ENCODE data around the gene GNPDA1. TPM values are rescaled to one million over a fixed set of nuclear protein-coding genes. Genes with fewer than 3 reads are reported as not detected.

The GNPDA1 gene
- polyA plus RNA-seq, 1 donor (not counting 4 experiments of a cell fraction or from before 2014, with no cell fraction given): 18.0 TPM

DNA sequence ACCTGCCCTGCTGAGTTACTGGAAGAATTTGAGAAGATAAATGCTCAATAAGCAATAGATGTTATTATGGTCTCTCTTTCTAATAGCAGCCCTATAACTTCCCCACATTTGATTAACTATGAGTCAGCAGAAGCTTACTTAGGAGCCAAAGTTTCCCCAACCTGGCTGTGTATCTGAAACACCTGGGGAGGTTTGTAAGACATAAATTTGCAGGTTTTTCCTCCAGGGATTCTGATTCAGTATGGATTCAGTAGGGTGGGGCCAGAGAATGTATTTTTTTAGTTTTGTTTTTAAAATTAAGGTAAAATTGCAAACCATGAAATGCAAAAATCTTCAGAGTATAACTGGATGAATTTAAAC lies 44.9 kb upstream of the GNPDA1 start:
- H3K4me1 ChIP-seq (ENCODE audit: control insufficient read depth, extremely low read depth, insufficient read depth, low read length): peaks cover 33% of the 10 kb centered on the region
- H4K20me1 ChIP-seq (ENCODE audit: control insufficient read depth, extremely low read depth, insufficient read depth, low read length): no peaks in the 10 kb centered on the region
- no peaks in the 10 kb centered on the region for H3K36me3 ChIP-seq (ENCODE audit: control insufficient read depth in 2 of 2, extremely low read depth in 1 of 2, insufficient read depth in 2 of 2, low read length in 2 of 2)
- no peak overlapping the region for H2AFZ ChIP-seq (ENCODE audit: control insufficient read depth, low read length)
- H3K4me3 ChIP-seq (ENCODE audit: control insufficient read depth in 2 of 3, extremely low read depth in 1 of 3, insufficient read depth in 2 of 3, low read depth in 1 of 3, low read length in 3 of 3): peak overlapping the region in 2 of 3 experiments; percentile 6 to 19
- H3K9me1 ChIP-seq (ENCODE audit: control insufficient read depth, extremely low read depth, insufficient read depth, low read length): no peaks in the 10 kb centered on the region
- H3K4me2 ChIP-seq (ENCODE audit: control insufficient read depth, extremely low read depth, insufficient read depth, low read depth, low read length): peak overlapping the region; percentile 58
- H3K27ac ChIP-seq (ENCODE audit: control insufficient read depth, insufficient read depth, low read length): peak overlapping the region; percentile 90
- dilution Hi-C loops (cut with MboI; ENCODE audit: extremely low pct_ligation_motif_present, low sequenced_read_pairs): no loop called here
- H3K9ac ChIP-seq (ENCODE audit: control insufficient read depth, extremely low read depth, insufficient read depth, low read length): peak overlapping the region; percentile 56
- FAIRE-seq (peak; percentile 68), DNase-seq (ENCODE audit: low read depth, low spot score) (peak; percentile 57)
- no peaks in the 10 kb centered on the region for H3K27me3 ChIP-seq (ENCODE audit: control insufficient read depth, extremely low read depth, insufficient read depth, low read length)
- TF ChIP-seq EZH2 (IDR thresholded peaks at IDR 0.05; ENCODE audit: low read length): no peak
- TF ChIP-seq, protein P1, sequence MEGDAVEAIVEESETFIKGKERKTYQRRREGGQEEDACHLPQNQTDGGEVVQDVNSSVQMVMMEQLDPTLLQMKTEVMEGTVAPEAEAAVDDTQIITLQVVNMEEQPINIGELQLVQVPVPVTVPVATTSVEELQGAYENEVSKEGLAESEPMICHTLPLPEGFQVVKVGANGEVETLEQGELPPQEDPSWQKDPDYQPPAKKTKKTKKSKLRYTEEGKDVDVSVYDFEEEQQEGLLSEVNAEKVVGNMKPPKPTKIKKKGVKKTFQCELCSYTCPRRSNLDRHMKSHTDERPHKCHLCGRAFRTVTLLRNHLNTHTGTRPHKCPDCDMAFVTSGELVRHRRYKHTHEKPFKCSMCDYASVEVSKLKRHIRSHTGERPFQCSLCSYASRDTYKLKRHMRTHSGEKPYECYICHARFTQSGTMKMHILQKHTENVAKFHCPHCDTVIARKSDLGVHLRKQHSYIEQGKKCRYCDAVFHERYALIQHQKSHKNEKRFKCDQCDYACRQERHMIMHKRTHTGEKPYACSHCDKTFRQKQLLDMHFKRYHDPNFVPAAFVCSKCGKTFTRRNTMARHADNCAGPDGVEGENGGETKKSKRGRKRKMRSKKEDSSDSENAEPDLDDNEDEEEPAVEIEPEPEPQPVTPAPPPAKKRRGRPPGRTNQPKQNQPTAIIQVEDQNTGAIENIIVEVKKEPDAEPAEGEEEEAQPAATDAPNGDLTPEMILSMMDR (optimal IDR thresholded peaks at IDR 0.05 in 1 of 3, IDR thresholded peaks at IDR 0.05 in 1 of 3, conservative IDR thresholded peaks at IDR 0.05 in 1 of 3; ENCODE audit: extremely low read depth in 1 of 3, insufficient read depth in 2 of 3, low read length in 3 of 3): no peak
- no peaks in the 10 kb centered on the region for H3K79me2 ChIP-seq (ENCODE audit: control insufficient read depth, insufficient read depth, low read length)
- no peaks in the 10 kb centered on the region for H3K9me3 ChIP-seq (ENCODE audit: control insufficient read depth, low read depth, low read length)

DNA sequence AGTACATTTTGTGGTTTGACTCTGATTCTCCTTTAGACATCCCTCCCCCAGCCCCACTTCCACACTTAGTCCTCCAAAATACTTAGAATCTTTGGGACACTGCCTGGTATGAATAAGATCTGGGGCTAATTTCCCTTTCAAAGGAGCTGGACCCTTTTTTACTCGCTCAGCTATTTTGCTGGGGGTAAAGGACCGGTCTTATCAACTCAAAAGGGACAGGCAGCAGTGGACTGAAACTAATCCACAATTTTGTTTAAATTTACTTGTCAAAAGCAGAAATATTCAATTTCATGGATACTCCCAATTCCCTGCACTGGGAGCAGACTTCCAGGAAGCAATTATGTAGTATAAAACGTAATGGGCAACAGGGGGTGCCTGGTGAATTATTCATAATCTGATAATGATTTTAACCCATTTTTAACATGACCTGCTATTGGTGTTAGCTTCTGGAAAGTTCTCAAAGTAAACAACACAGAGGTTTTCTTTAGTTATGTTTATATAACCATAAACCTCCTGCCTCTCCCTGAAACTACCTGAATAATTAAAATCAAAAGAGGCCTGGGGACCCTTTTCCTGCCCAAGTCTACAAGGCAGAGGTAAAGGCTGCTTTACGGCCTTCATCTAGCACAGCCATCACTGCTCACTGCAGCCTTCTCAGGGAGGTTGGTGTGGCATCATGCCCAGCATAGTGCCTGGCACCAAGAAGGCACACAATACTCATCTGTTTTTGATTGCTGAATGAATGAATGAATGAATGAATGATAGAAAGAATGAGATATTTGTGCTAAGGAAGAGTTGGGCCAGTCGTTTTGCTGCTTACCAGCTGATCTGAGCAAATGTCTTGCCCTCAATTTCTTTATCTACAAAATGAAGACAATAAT lies 44.2 kb upstream of the GNPDA1 start:
- Histone ChIP-seq H3K79me2 (ENCODE audit: control insufficient read depth, insufficient read depth, low read length) (no peaks in the 10 kb centered on the region), H3K4me3 (ENCODE audit: control insufficient read depth in 2 of 3, extremely low read depth in 1 of 3, insufficient read depth in 2 of 3, low read depth in 1 of 3, low read length in 3 of 3) (no peak overlapping the region), H3K27ac (ENCODE audit: control insufficient read depth, insufficient read depth, low read length) (peak overlapping the region; percentile 90), H3K36me3 (ENCODE audit: control insufficient read depth in 2 of 2, extremely low read depth in 1 of 2, insufficient read depth in 2 of 2, low read length in 2 of 2) (no peaks in the 10 kb centered on the region), H3K9me1 (ENCODE audit: control insufficient read depth, extremely low read depth, insufficient read depth, low read length) (no peaks in the 10 kb centered on the region), H3K27me3 (ENCODE audit: control insufficient read depth, extremely low read depth, insufficient read depth, low read length) (no peaks in the 10 kb centered on the region), H4K20me1 (ENCODE audit: control insufficient read depth, extremely low read depth, insufficient read depth, low read length) (no peaks in the 10 kb centered on the region), H3K9ac (ENCODE audit: control insufficient read depth, extremely low read depth, insufficient read depth, low read length) (peak overlapping the region; percentile 13), H3K9me3 (ENCODE audit: control insufficient read depth, low read depth, low read length) (no peaks in the 10 kb centered on the region), H3K4me1 (ENCODE audit: control insufficient read depth, extremely low read depth, insufficient read depth, low read length) (peaks cover 33% of the 10 kb centered on the region), H3K4me2 (ENCODE audit: control insufficient read depth, extremely low read depth, insufficient read depth, low read depth, low read length) (peak overlapping the region; percentile 15), H2AFZ (ENCODE audit: control insufficient read depth, low read length) (no peak overlapping the region)
- FAIRE-seq: no peak
- DNase-seq (ENCODE audit: low read depth, low spot score): no peak
- dilution Hi-C loops (cut with MboI; ENCODE audit: extremely low pct_ligation_motif_present, low sequenced_read_pairs): no loop called here
- TF ChIP-seq EZH2 (IDR thresholded peaks at IDR 0.05; ENCODE audit: low read length): no peak
